GM12892 (cell line): ENCODE measurements around the gene FBXO24.

ENCODE experiments used
- POLR2A ChIP-seq: IDR thresholded peaks from 2 replicates; pipeline ENCODE4 v1.6.1; 2011; ENCODE audit warnings: low read depth, low read length, control low read depth
- POLR2AphosphoS5 ChIP-seq: IDR thresholded peaks from 2 replicates; pipeline ENCODE4 v1.6.1; 2011; ENCODE audit warnings: low read depth, low read length, control low read depth
- TAF1 ChIP-seq: IDR thresholded peaks from 2 replicates; pipeline ENCODE4 v1.6.1; 2011; ENCODE audit warnings: low read depth, mild to moderate bottlenecking, control low read depth, low read length, borderline replicate concordance

GRCh38 chr7:100590077-100590737 is 4.1 kb downstream of the FBXO24 start:
- no peak for TF ChIP-seq POLR2A
- no peak for TF ChIP-seq POLR2AphosphoS5
- no peak for TF ChIP-seq TAF1
